Activated CD4-positive, alpha-beta T cell treated with anti-CD3 and anti-CD28 coated beads, Interleukin-2, Interleukin-4, amounts not matched to agents 100 ng/mL and 50 ng/mL, durations not matched to agents 16 hours and 8 hours (primary cell): ENCODE measurements around the gene ATG7.
"Not testable (repeated sequence)": the region's sequence is repeated elsewhere in the genome, so short reads cannot be mapped to it uniquely, and the experiment has no call there.

Experiments used
- DNase-seq: peaks from one replicate; pipeline ENCODE4 v3.0.0-alpha.2; 2020; ENCODE audit warnings: low spot score

Gene ATG7

DNA sequence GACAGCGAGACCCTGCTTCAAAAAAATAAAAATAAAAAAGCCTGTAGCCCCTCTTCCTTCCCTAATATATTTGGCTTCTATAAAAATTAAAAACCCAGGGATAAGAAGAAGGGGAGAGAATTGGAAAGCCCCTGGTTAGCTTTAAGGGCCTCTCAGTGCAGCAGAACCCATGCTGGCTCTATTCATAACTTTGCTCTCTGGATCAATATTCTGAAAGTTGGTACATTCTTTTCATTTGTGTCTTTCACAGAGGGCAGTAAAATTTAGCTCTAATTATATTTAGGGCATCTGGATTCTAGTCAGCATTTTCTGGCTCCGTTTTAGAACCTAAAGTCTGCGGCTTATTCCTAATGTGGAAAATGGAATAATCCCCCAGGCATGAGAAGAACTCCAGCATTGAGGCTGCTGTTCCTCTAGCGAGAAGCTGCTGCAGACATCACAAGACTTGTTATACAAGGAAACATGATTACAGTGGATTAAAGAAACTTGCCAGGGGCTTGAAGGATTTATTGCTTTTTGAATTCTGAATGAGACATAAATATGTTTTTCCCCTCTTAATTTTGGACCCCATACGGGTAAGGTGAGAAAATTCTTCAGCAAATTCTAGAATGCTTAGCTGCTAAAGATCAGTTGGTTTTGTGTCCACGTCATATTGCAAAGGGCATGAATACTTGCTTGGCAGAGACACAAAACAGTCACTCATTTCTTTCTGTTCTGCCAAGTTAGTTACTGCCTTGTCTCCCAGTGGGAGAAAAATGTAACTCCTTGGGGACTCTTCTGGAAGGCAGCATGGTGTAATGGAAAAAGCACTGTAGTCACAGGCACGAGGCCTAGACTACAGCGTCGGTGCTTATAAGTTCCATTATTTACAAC, 193.8 kb downstream of the ATG7 start:
- no peak for DNase-seq

- DNase-seq: no peak
Observed at GRCh38 chr3:11467875-11468274, 195.7 kb downstream of the ATG7 start.

- DNase-seq: no peak
Observed at GRCh38 chr3:11470031-11470853, 198.0 kb downstream of the ATG7 start.

DNA sequence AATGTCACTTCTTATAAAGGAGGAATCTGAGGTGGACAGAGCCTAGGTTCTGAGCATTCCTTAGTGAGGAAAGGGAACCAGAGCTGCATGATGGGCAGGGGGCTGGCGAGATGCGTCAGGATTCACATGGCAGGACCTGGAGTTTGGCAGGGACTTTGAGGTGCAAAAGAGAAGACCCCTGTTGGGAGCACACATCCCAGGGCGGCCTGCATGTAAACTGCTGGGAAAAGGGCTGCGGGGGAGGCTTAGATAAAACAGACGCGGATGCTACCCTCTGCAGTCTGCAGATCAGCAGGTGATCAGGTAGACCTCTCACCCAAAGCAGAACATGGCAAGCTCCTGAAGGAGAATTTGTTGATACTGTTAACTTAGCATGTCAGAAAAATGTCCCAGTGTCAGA, 203.1 kb downstream of the ATG7 start:
- no peak for DNase-seq

DNA sequence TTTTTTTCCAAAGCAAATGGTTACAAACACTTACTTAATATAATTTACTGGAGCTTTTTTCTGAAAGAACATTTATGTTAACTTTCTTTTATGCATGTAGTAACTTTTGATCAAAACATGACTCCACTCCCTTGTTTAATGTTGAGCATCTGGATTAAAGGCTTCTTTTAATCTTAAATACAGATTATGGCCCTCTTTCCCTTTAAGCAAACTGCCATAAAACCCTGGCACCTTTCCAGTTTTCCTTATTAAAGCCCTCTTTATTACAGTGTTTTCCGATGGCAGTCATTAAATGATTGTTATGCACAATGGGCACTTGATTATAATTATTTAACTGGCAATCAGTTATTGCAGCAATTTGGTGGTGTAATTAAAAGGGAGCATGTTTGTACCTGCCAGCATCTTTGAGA, 204.5 kb downstream of the ATG7 start:
- no peak for DNase-seq

- no peak for DNase-seq
Observed at GRCh38 chr3:11477407-11477911, 205.3 kb downstream of the ATG7 start.

GRCh38 chr3:11478167-11478566, 206.0 kb downstream of the ATG7 start:
- no peak for DNase-seq

DNA sequence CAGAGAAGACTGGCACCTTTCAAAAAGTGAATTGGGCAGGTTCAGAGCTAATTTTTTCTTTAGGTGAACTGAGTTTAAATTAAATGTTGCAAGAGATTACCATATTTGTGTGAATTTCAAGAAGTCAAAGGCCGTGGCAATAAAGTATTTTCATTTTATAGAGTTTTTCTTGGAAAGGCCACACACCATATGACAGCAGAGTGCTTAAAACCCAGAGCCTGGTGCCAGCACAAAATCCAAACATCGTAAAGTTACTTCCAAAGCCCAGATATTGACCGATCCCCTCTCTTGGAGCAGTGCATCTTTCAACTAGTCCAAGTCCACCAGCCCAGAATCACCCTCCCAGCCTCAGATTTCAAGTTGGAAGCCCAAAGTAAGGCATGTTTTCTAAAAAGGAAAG, 207.0 kb downstream of the ATG7 start:
- DNase-seq: no peak

- no peak for DNase-seq
Observed at GRCh38 chr3:11480663-11481298, 208.6 kb downstream of the ATG7 start.

DNA sequence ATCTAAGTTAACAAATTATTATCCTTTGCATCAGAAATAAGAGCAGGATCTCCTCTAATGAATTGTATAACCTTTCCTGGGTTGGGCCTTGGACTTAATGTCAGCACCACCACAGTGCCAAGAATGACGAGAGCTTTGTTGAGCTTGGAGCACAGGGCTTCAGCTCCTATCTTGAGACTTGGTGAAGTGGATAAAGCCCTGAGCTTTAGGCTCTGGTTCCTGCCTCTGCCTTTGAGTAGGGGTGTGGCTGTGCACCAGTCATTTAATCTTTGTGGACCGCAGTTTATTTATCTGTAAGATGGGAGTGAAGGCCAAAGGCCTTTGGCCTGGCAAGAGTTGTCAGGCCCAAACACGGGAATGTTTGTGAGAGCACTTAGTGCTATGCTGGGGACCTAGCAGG, 209.4 kb downstream of the ATG7 start:
- no peak for DNase-seq

DNA sequence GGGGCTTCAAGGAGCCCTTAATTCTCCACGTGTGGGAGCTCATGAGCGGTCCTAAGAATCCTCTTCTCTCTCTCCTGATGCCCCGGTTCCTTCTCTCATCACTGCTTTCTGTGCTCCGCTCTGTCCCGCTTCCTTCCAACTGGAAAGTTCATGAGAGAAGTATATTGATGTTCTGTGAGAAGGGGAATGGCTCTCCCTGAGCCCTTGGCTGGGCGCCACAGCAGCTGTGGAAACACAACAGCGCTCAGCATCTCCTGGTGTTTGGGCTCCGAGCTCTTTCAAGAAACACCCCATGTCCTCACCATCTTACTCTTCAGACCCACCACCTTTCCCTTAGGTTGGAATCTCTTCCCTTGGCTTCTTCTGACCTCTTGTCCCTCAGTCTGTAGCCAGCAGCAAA, 209.8 kb downstream of the ATG7 start:
- no peak for DNase-seq

DNA sequence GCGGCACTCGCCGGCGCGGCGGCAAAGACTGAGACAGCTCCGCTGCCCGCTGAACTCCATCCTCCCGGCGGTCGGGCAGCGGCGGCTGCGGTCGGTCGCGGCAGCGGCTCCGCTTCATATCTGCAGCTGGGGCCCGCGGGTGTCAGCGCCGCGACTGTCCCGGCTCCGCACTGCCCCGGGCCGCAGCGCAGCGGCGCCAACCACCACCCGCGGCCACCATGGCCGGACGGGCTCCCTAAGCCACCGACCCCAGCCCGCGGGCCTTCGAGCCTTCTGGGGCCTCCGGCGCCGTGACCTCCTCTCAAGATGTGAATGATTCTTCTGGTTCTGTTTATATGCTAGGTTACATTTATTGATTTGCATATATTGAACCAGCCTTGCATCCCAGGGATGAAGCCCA, 216.2 kb downstream of the ATG7 start:
- not testable (repeated sequence) for DNase-seq

DNA sequence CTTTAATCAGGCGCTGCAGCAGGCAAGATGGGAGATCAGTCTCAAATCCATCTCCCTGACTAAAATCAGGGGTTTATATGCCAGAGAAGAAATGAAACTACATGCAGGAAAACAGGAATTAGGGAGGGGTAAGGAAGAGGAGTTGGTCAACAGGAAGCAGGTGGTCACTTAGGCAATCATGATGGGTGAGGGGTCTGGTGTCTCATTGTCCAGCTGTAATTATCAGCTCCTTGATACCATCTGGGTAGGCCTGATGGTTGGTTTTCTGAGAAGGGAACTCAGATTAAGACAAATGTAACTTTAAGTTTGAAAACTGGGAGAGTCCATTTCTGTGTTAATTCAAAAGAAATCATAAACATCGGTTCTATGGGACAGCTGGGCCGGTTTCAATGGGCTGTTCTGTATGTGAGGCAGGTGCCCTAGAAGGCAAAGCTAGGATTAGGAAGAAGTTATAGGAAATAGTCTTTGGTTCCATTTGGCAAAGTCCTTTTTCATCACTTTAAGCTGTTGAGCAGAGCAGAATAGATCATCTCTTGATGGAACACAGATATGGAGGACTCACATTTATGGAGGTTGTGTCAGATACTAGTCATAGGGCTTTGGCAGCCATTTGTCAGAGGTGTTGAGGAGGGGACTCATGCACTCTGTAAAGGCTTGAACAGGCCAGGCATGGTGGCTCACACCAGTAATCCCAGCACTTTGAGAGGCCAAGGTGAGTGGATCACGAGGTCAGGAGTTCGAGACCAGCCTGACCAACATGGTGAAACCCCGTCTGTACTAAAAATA, 222.1 kb downstream of the ATG7 start:
- no peak for DNase-seq

DNA sequence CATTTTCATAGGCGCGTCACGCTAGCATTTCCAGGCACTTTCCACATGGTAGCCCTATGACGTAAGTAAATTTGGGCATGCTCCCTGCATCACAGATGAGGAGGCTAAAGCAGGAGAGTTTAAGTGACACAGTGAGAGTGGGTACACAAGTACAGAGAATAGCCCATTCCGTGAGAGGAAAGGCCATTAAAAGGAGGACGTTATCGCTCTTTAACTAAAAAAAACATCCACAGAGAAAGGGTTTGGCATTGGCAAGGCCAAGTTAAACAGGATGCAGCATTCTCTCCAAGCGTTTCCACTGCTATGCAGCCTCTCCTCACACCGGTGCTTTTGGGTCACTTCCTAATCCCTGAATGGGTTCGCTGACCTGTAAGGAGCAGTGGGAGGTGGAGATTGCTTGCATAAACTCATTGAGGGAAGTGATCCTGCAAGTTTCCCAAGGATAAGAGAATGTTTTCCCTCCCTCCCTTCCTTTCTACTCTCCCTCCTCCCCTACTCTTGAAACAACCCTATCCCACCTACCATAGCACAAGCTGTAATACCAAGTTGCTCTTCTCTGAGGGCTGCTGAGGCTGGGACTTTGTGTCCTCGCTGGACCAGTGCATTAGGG, 223.9 kb downstream of the ATG7 start:
- no peak for DNase-seq

- no peak for DNase-seq
Observed at GRCh38 chr3:11498177-11498576, 226.0 kb downstream of the ATG7 start.

DNA sequence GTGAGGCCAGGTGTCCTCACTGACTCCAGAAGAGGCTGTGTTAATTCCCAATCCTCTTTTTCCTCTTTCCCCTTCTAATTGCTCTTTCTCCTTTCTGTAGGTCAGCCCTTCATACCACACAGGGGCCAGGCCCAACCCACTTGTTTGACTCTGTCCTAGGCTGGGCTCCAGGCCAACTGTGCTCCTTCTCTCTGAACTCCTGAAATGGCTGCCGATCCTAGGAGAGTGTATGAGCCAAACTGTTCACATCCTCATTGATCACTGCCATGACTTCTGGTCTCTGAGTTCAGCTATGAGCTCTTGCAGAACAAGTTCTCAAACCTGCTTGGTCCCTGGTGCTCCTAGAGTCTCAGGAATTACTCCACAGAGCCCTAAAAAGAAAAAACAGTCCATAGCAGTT, 226.4 kb downstream of the ATG7 start:
- DNase-seq: no peak

- DNase-seq: no peak
Observed at GRCh38 chr3:11499144-11499543, 226.9 kb downstream of the ATG7 start.

DNA sequence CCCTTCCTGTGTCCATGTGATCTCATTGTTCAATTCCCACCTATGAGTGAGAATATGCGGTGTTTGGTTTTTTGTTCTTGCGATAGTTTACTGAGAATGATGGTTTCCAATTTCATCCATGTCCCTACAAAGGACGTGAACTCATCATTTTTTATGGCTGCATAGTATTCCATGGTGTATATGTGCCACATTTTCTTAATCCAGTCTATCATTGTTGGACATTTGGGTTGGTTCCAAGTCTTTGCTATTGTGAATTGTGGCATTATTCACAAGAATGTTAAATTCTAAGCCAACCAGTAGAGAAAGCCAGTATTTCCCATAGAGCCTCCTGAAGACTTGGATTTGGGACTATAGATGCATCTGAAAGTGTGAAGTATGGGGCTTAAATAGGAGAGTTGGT, 230.2 kb downstream of the ATG7 start:
- not testable (repeated sequence) for DNase-seq

DNA sequence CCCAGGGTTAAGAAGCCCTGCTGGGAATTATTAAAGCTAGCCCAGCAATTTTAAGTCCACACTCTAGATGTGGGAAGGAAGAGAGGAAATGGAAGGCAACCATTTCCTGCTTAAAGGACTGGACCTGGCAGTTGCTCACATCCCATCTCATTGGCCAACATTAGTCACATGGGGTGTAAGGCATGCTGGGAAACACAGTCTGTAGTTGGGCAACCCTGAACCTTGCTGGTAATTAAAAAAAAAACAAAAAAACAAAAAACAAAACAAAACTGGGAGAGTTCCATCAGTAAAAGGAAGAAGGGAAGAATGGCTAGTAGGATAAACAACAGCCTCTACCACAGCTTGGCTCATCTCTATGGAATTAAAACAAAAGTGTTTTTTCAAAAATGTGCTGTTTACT, 235.5 kb downstream of the ATG7 start:
- DNase-seq: no peak

- DNase-seq: no peak
Observed at GRCh38 chr3:11508346-11509172, 236.4 kb downstream of the ATG7 start.
